ENCODE results near the gene TGM5. TPM values are rescaled to one million over a fixed set of nuclear protein-coding genes. Genes with fewer than 3 reads are reported as not detected.

TGM5 gene
- total RNA-seq, 1 experiment from 2014 or later: not detected

GRCh38 chr15:43242616-43243015 lies 24.1 kb downstream of the TGM5 start:
- DNase-seq (ENCODE audit: low read depth, low spot score) (no peak), ATAC-seq (no peak)
- ChIA-PET CTCF (no interaction called here), POLR2A (no interaction called here), RAD21 (ENCODE audit: low non-redundant PET in 1 of 2, low total read pairs in 2 of 2, uncharacterized antibody in 2 of 2, unreplicated experiment in 2 of 2) (no interaction called here)
- no TSS peak for BruUV-seq (replicated peaks)
- no peaks in the 10 kb centered on the region for H3K9me3 ChIP-seq (ENCODE audit: control insufficient read depth in 1 of 2, insufficient read depth in 1 of 2, low read depth in 1 of 2, low read length in 2 of 2)
- H4K20me1 ChIP-seq (ENCODE audit: insufficient read depth): no peaks in the 10 kb centered on the region
- no peaks in the 10 kb centered on the region for H3K36me3 ChIP-seq (ENCODE audit: control insufficient read depth in 1 of 2, insufficient read depth in 2 of 2, low read length in 2 of 2)
- H3K4me3 ChIP-seq (replicated peaks in 1 of 2; ENCODE audit: low read depth in 1 of 2, low read length in 2 of 2): no peak overlapping the region
- no peak overlapping the region for H2AFZ ChIP-seq (ENCODE audit: low read depth, low read length, poor library complexity, severe bottlenecking)
- H3K27ac ChIP-seq (ENCODE audit: low read depth, low read length): no peak overlapping the region
- intact Hi-C loops (cut with micrococcal nuclease): no loop called here
- TF ChIP-seq POLR2AphosphoS5 (IDR thresholded peaks at IDR 0.05; ENCODE audit: low read depth, low read length): no peak
- TF ChIP-seq FOSL1 (IDR thresholded peaks at IDR 0.05; ENCODE audit: low read depth): no peak
- no peak for TF ChIP-seq ZNF274 (IDR thresholded peaks at IDR 0.05; ENCODE audit: low read depth, low read length)
- TF ChIP-seq, protein P1, sequence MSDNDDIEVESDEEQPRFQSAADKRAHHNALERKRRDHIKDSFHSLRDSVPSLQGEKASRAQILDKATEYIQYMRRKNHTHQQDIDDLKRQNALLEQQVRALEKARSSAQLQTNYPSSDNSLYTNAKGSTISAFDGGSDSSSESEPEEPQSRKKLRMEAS (IDR thresholded peaks at IDR 0.05): no peak
- no peaks in the 10 kb centered on the region for H3K27me3 ChIP-seq (ENCODE audit: insufficient read depth, low read length)
- H3K9ac ChIP-seq (ENCODE audit: low read length): no peak overlapping the region
- H3K79me2 ChIP-seq (ENCODE audit: insufficient read depth, low read length): no peaks in the 10 kb centered on the region
- no peak overlapping the region for H3K4me2 ChIP-seq (ENCODE audit: low read length)
- no peaks in the 10 kb centered on the region for H3K4me1 ChIP-seq (ENCODE audit: control insufficient read depth in 1 of 2, insufficient read depth in 2 of 2, low read length in 2 of 2)
- H3K9me2 ChIP-seq (ENCODE audit: insufficient read depth): no peaks in the 10 kb centered on the region

GRCh38 chr15:43241100-43241499 lies 25.6 kb downstream of the TGM5 start:
- H3K4me2 ChIP-seq (ENCODE audit: low read length): no peak overlapping the region
- intact Hi-C loops (cut with micrococcal nuclease): no loop called here
- ChIA-PET RAD21 (ENCODE audit: low non-redundant PET in 1 of 2, low total read pairs in 2 of 2, uncharacterized antibody in 2 of 2, unreplicated experiment in 2 of 2) (no interaction called here), POLR2A (no interaction called here), CTCF (no interaction called here)
- H3K27me3 ChIP-seq (ENCODE audit: insufficient read depth, low read length): no peaks in the 10 kb centered on the region
- H3K27ac ChIP-seq (ENCODE audit: low read depth, low read length): no peak overlapping the region
- DNase-seq (ENCODE audit: low read depth, low spot score) (no peak), ATAC-seq (no peak)
- no peak overlapping the region for H2AFZ ChIP-seq (ENCODE audit: low read depth, low read length, poor library complexity, severe bottlenecking)
- H4K20me1 ChIP-seq (ENCODE audit: insufficient read depth): no peaks in the 10 kb centered on the region
- H3K4me3 ChIP-seq (replicated peaks in 1 of 2; ENCODE audit: low read depth in 1 of 2, low read length in 2 of 2): no peak overlapping the region
- no peaks in the 10 kb centered on the region for H3K9me3 ChIP-seq (ENCODE audit: control insufficient read depth in 1 of 2, insufficient read depth in 1 of 2, low read depth in 1 of 2, low read length in 2 of 2)
- no peaks in the 10 kb centered on the region for H3K36me3 ChIP-seq (ENCODE audit: control insufficient read depth in 1 of 2, insufficient read depth in 2 of 2, low read length in 2 of 2)
- no peaks in the 10 kb centered on the region for H3K4me1 ChIP-seq (ENCODE audit: control insufficient read depth in 1 of 2, insufficient read depth in 2 of 2, low read length in 2 of 2)
- no TSS peak for BruUV-seq (replicated peaks)
- H3K9ac ChIP-seq (ENCODE audit: low read length): no peak overlapping the region
- no peaks in the 10 kb centered on the region for H3K9me2 ChIP-seq (ENCODE audit: insufficient read depth)
- TF ChIP-seq, protein P2, sequence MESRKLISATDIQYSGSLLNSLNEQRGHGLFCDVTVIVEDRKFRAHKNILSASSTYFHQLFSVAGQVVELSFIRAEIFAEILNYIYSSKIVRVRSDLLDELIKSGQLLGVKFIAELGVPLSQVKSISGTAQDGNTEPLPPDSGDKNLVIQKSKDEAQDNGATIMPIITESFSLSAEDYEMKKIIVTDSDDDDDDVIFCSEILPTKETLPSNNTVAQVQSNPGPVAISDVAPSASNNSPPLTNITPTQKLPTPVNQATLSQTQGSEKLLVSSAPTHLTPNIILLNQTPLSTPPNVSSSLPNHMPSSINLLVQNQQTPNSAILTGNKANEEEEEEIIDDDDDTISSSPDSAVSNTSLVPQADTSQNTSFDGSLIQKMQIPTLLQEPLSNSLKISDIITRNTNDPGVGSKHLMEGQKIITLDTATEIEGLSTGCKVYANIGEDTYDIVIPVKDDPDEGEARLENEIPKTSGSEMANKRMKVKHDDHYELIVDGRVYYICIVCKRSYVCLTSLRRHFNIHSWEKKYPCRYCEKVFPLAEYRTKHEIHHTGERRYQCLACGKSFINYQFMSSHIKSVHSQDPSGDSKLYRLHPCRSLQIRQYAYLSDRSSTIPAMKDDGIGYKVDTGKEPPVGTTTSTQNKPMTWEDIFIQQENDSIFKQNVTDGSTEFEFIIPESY (IDR thresholded peaks at IDR 0.05; ENCODE audit: extremely low read depth, insufficient replicate concordance, low read length): no peak
- no peak for TF ChIP-seq SP1 (IDR thresholded peaks at IDR 0.05; ENCODE audit: low read depth)
- no peak for TF ChIP-seq ZFX (IDR thresholded peaks at IDR 0.05)
- no peak for TF ChIP-seq JUND (IDR thresholded peaks at IDR 0.05)
- TF ChIP-seq TCF7L2 (IDR thresholded peaks at IDR 0.05; ENCODE audit: borderline replicate concordance, extremely low read depth, insufficient read depth, insufficient read length): no peak
- no peak for TF ChIP-seq ELF1 (IDR thresholded peaks at IDR 0.05; ENCODE audit: borderline replicate concordance, low read depth)
- no peak for TF ChIP-seq ATF3 (IDR thresholded peaks at IDR 0.05)
- no peak for TF ChIP-seq YY1 (IDR thresholded peaks at IDR 0.05; ENCODE audit: extremely low read depth, insufficient replicate concordance, low read depth, low read length)
- TF ChIP-seq POLR2A (IDR thresholded peaks at IDR 0.05; ENCODE audit: borderline replicate concordance, extremely low read depth, insufficient read depth, insufficient read length): no peak
- H3K79me2 ChIP-seq (ENCODE audit: insufficient read depth, low read length): no peaks in the 10 kb centered on the region
